ENCODE measurements around the gene RAB38.

DNA sequence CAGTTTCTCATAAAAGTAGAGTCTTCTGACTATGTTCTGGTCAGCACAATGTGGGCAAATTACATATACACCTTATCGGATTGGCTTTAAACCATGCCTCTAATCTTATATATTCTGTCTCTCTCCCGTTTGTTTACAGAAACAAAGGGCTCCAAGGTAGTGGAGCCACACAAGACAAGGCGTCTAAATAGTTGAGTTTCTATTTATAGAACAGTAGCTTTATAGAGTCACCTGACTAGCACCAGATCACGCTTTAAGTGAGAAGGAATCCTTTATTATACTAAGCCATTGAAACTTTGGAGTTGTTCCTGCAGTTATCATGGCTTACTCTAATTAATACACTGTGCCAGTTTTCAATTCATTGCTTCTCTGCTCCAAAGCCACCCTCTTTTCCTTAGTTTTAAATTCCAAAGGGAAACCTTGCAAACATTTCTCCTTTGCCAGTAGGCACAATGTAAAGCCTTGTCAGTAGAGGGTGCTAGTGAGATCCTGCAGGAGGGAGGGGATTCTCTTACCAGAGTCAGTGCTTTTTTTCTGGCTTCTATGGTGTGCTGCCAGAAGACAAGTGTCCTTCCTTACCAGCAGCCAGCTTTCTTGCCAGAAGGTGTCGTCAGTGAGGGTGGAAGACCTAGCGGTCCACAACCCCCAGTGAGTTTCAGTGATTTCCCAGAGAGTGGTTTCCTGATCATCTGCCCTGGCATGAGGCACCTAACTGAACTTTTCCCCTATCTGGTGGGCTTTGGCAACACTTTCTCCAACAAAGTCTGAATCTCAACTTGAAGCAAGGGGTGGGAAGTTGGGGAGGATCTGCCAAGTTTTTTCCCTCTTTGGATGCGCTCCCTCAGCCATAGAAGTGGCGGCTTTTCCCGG lies 71.7 kb downstream of the RAB38 start:
- TF ChIP-seq POLR2A (IDR thresholded peaks at IDR 0.05): no peak
- TF ChIP-seq, protein P1, sequence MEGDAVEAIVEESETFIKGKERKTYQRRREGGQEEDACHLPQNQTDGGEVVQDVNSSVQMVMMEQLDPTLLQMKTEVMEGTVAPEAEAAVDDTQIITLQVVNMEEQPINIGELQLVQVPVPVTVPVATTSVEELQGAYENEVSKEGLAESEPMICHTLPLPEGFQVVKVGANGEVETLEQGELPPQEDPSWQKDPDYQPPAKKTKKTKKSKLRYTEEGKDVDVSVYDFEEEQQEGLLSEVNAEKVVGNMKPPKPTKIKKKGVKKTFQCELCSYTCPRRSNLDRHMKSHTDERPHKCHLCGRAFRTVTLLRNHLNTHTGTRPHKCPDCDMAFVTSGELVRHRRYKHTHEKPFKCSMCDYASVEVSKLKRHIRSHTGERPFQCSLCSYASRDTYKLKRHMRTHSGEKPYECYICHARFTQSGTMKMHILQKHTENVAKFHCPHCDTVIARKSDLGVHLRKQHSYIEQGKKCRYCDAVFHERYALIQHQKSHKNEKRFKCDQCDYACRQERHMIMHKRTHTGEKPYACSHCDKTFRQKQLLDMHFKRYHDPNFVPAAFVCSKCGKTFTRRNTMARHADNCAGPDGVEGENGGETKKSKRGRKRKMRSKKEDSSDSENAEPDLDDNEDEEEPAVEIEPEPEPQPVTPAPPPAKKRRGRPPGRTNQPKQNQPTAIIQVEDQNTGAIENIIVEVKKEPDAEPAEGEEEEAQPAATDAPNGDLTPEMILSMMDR (IDR thresholded peaks at IDR 0.05): no peak
